ENCODE measurements around the gene SLC35F5. TPM values are rescaled to one million over a fixed set of nuclear protein-coding genes. Genes with fewer than 3 reads are reported as not detected.

SLC35F5 gene
- total RNA-seq, 1 experiment from 2014 or later = 160 TPM

DNA sequence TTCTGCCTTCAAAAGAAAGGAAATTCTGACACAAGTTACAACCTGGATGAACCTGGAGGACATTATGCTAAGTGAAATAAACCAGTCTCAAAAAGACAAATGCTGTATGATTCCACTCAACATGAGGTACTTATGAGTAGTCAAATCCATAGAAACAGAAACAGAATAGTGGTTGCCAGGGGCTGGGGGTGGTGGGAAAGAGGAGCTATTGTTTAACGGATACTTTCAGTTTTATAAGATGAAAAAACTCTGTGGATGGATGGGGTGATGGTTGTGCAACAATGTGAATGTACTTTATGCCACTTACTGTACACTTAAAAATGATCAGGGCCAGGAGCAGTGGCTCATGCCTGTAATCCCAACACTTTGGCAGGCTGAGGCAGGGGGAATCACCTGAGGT is 15.4 kb downstream of the SLC35F5 start:
- Histone ChIP-seq H3K36me3 (ENCODE audit: insufficient read depth, low read length) (peaks cover 79% of the 10 kb centered on the region), H3K4me1 (ENCODE audit: low read length) (no peaks in the 10 kb centered on the region), H3K4me3 (ENCODE audit: low read length) (no peak overlapping the region), H3K27ac (ENCODE audit: low read length) (no peak overlapping the region), H3K9me3 (ENCODE audit: low read length) (no peaks in the 10 kb centered on the region), H3K9me2 (replicated peaks; ENCODE audit: insufficient read depth, low read length) (no peaks in the 10 kb centered on the region), H4K20me1 (ENCODE audit: insufficient read depth, low read depth, low read length) (no peaks in the 10 kb centered on the region), H3K27me3 (ENCODE audit: low read length) (no peaks in the 10 kb centered on the region), H3K4me2 (ENCODE audit: low read depth, low read length, poor library complexity, severe bottlenecking) (no peak overlapping the region), H2AFZ (ENCODE audit: low read length) (no peak overlapping the region), H3K79me2 (ENCODE audit: low read length) (peaks cover 23% of the 10 kb centered on the region), H3K9ac (ENCODE audit: low read length) (no peak overlapping the region)
- DNase-seq = no peak

DNA sequence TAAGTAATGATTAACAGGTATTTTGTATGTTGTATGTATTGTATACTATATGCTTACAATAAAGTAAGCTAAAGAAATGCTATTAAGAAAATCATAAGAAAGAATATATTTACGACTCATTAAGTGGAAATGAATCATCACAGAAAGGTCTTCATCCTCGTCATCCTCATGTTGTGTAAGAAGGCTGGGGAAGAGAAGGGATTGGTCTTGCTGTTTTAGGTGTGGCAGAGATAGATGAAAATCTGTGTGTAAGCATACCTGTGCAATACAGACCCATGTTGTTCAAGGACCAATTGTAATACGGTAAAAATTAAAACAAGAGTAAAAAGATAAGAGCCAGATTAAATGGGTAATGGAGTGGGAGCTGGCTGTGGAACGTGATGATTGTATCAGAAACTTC is 16.6 kb downstream of the SLC35F5 start:
- no peak overlapping the region for H3K27ac ChIP-seq (ENCODE audit: low read length)
- H4K20me1 ChIP-seq (ENCODE audit: insufficient read depth, low read depth, low read length) = no peaks in the 10 kb centered on the region
- H3K27me3 ChIP-seq (ENCODE audit: low read length) = no peaks in the 10 kb centered on the region
- H3K4me2 ChIP-seq (ENCODE audit: low read depth, low read length, poor library complexity, severe bottlenecking) = no peak overlapping the region
- H3K79me2 ChIP-seq (ENCODE audit: low read length) = peaks cover 24% of the 10 kb centered on the region
- H2AFZ ChIP-seq (ENCODE audit: low read length) = no peak overlapping the region
- no peaks in the 10 kb centered on the region for H3K9me2 ChIP-seq (replicated peaks; ENCODE audit: insufficient read depth, low read length)
- no peak overlapping the region for H3K9ac ChIP-seq (ENCODE audit: low read length)
- H3K4me3 ChIP-seq (ENCODE audit: low read length) = no peak overlapping the region
- H3K36me3 ChIP-seq (ENCODE audit: insufficient read depth, low read length) = peaks cover 75% of the 10 kb centered on the region
- H3K9me3 ChIP-seq (ENCODE audit: low read length) = no peaks in the 10 kb centered on the region
- no peak for DNase-seq
- peaks cover 4% of the 10 kb centered on the region; the same call in 1 of the 2 replicates for H3K4me1 ChIP-seq (ENCODE audit: low read length)

- H3K4me3 ChIP-seq (ENCODE audit: low read length) = no peak overlapping the region
- H3K79me2 ChIP-seq (ENCODE audit: low read length) = peaks cover 19% of the 10 kb centered on the region; the same call in 1 of the 2 replicates
- no peaks in the 10 kb centered on the region for H3K27me3 ChIP-seq (ENCODE audit: low read length)
- H3K9me2 ChIP-seq (replicated peaks; ENCODE audit: insufficient read depth, low read length) = no peaks in the 10 kb centered on the region
- H2AFZ ChIP-seq (ENCODE audit: low read length) = no peak overlapping the region
- no peaks in the 10 kb centered on the region for H3K9me3 ChIP-seq (ENCODE audit: low read length)
- no peak overlapping the region for H3K27ac ChIP-seq (ENCODE audit: low read length)
- H3K4me2 ChIP-seq (ENCODE audit: low read depth, low read length, poor library complexity, severe bottlenecking) = no peak overlapping the region
- H3K4me1 ChIP-seq (ENCODE audit: low read length) = peaks cover 12% of the 10 kb centered on the region
- no peak overlapping the region for H3K9ac ChIP-seq (ENCODE audit: low read length)
- H3K36me3 ChIP-seq (ENCODE audit: insufficient read depth, low read length) = peaks cover 79% of the 10 kb centered on the region
- no peak for DNase-seq
- H4K20me1 ChIP-seq (ENCODE audit: insufficient read depth, low read depth, low read length) = no peaks in the 10 kb centered on the region
These were observed 22.3 kb downstream of the SLC35F5 start for GRCh38 chr2:113734185-113734584.

- Histone ChIP-seq H3K9me2 (replicated peaks; ENCODE audit: insufficient read depth, low read length) (no peaks in the 10 kb centered on the region), H3K36me3 (ENCODE audit: insufficient read depth, low read length) (peaks cover 45% of the 10 kb centered on the region), H3K4me1 (ENCODE audit: low read length) (no peaks in the 10 kb centered on the region), H3K27me3 (ENCODE audit: low read length) (no peaks in the 10 kb centered on the region), H3K9me3 (ENCODE audit: low read length) (no peaks in the 10 kb centered on the region), H2AFZ (ENCODE audit: low read length) (no peak overlapping the region), H3K79me2 (ENCODE audit: low read length) (peaks cover 12% of the 10 kb centered on the region; the same call in 1 of the 2 replicates), H3K9ac (ENCODE audit: low read length) (no peak overlapping the region), H3K4me2 (ENCODE audit: low read depth, low read length, poor library complexity, severe bottlenecking) (no peak overlapping the region), H3K4me3 (ENCODE audit: low read length) (no peak overlapping the region), H3K27ac (ENCODE audit: low read length) (no peak overlapping the region), H4K20me1 (ENCODE audit: insufficient read depth, low read depth, low read length) (no peaks in the 10 kb centered on the region)
- DNase-seq = no peak
These were observed 32.4 kb downstream of the SLC35F5 start for GRCh38 chr2:113724010-113724409.

DNA sequence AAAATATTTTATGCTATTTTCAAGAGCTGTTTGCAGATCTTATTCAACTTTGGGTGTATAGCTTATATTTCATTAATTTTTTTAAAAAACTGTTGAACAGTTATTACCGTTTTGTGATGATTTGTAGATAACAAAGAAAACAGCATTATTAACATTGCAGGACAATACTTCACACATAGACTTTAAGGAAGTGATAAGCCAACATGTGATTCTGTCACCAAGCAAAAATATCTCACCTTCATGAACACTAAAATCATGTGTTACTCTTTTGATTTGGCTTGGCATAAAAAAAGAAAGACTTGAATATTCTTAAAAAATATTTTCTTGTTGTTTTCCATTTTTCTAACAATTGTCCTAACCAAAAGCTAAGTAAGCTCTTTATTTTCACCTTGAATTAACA is 33.0 kb downstream of the SLC35F5 start:
- Histone ChIP-seq H3K4me1 (ENCODE audit: low read length) (no peaks in the 10 kb centered on the region), H2AFZ (ENCODE audit: low read length) (no peak overlapping the region), H3K4me2 (ENCODE audit: low read depth, low read length, poor library complexity, severe bottlenecking) (no peak overlapping the region), H3K9me3 (ENCODE audit: low read length) (no peaks in the 10 kb centered on the region), H3K9me2 (replicated peaks; ENCODE audit: insufficient read depth, low read length) (no peaks in the 10 kb centered on the region), H3K79me2 (ENCODE audit: low read length) (peaks cover 12% of the 10 kb centered on the region; the same call in 1 of the 2 replicates), H3K27ac (ENCODE audit: low read length) (no peak overlapping the region), H3K9ac (ENCODE audit: low read length) (no peak overlapping the region), H3K27me3 (ENCODE audit: low read length) (no peaks in the 10 kb centered on the region), H4K20me1 (ENCODE audit: insufficient read depth, low read depth, low read length) (no peaks in the 10 kb centered on the region), H3K4me3 (ENCODE audit: low read length) (no peak overlapping the region), H3K36me3 (ENCODE audit: insufficient read depth, low read length) (peaks cover 42% of the 10 kb centered on the region; the same call in 1 of the 2 replicates)
- no peak for DNase-seq

GRCh38 chr2:113720167-113720566 is 36.3 kb downstream of the SLC35F5 start:
- no peaks in the 10 kb centered on the region for H3K9me2 ChIP-seq (replicated peaks; ENCODE audit: insufficient read depth, low read length)
- H3K4me1 ChIP-seq (ENCODE audit: low read length) = no peaks in the 10 kb centered on the region
- H3K27me3 ChIP-seq (ENCODE audit: low read length) = no peaks in the 10 kb centered on the region
- H3K36me3 ChIP-seq (ENCODE audit: insufficient read depth, low read length) = peaks cover 66% of the 10 kb centered on the region
- H3K27ac ChIP-seq (ENCODE audit: low read length) = no peak overlapping the region
- no peak for DNase-seq
- H3K4me2 ChIP-seq (ENCODE audit: low read depth, low read length, poor library complexity, severe bottlenecking) = no peak overlapping the region
- no peaks in the 10 kb centered on the region for H4K20me1 ChIP-seq (ENCODE audit: insufficient read depth, low read depth, low read length)
- no peaks in the 10 kb centered on the region for H3K9me3 ChIP-seq (ENCODE audit: low read length)
- no peak overlapping the region for H3K4me3 ChIP-seq (ENCODE audit: low read length)
- peaks cover 8% of the 10 kb centered on the region; the same call in 1 of the 2 replicates for H3K79me2 ChIP-seq (ENCODE audit: low read length)
- no peak overlapping the region for H2AFZ ChIP-seq (ENCODE audit: low read length)
- H3K9ac ChIP-seq (ENCODE audit: low read length) = no peak overlapping the region

- Histone ChIP-seq H3K4me3 (ENCODE audit: low read length) (no peak overlapping the region), H3K9ac (ENCODE audit: low read length) (no peak overlapping the region), H3K9me2 (replicated peaks; ENCODE audit: insufficient read depth, low read length) (no peaks in the 10 kb centered on the region), H3K27me3 (ENCODE audit: low read length) (no peaks in the 10 kb centered on the region), H4K20me1 (ENCODE audit: insufficient read depth, low read depth, low read length) (no peaks in the 10 kb centered on the region), H3K9me3 (ENCODE audit: low read length) (no peaks in the 10 kb centered on the region), H3K36me3 (ENCODE audit: insufficient read depth, low read length) (peaks cover 65% of the 10 kb centered on the region), H3K79me2 (ENCODE audit: low read length) (peaks cover 4% of the 10 kb centered on the region; the same call in 1 of the 2 replicates), H2AFZ (ENCODE audit: low read length) (no peak overlapping the region), H3K4me2 (ENCODE audit: low read depth, low read length, poor library complexity, severe bottlenecking) (no peak overlapping the region), H3K4me1 (ENCODE audit: low read length) (peaks cover 7% of the 10 kb centered on the region), H3K27ac (ENCODE audit: low read length) (no peak overlapping the region)
- no peak for DNase-seq
These were observed 40.2 kb downstream of the SLC35F5 start for GRCh38 chr2:113716291-113716690.

GRCh38 chr2:113712941-113713340 is 43.5 kb downstream of the SLC35F5 start:
- H3K27ac ChIP-seq (ENCODE audit: low read length) = no peak overlapping the region
- no peaks in the 10 kb centered on the region for H3K9me3 ChIP-seq (ENCODE audit: low read length)
- DNase-seq = no peak
- no peak overlapping the region for H3K4me2 ChIP-seq (ENCODE audit: low read depth, low read length, poor library complexity, severe bottlenecking)
- no peaks in the 10 kb centered on the region; the same call in 1 of the 2 replicates for H3K79me2 ChIP-seq (ENCODE audit: low read length)
- H3K4me1 ChIP-seq (ENCODE audit: low read length) = peaks cover 8% of the 10 kb centered on the region
- no peaks in the 10 kb centered on the region for H4K20me1 ChIP-seq (ENCODE audit: insufficient read depth, low read depth, low read length)
- peaks cover 54% of the 10 kb centered on the region for H3K36me3 ChIP-seq (ENCODE audit: insufficient read depth, low read length)
- H3K9me2 ChIP-seq (replicated peaks; ENCODE audit: insufficient read depth, low read length) = no peaks in the 10 kb centered on the region
- no peak overlapping the region for H3K4me3 ChIP-seq (ENCODE audit: low read length)
- no peaks in the 10 kb centered on the region for H3K27me3 ChIP-seq (ENCODE audit: low read length)
- H2AFZ ChIP-seq (ENCODE audit: low read length) = no peak overlapping the region
- H3K9ac ChIP-seq (ENCODE audit: low read length) = no peak overlapping the region

DNA sequence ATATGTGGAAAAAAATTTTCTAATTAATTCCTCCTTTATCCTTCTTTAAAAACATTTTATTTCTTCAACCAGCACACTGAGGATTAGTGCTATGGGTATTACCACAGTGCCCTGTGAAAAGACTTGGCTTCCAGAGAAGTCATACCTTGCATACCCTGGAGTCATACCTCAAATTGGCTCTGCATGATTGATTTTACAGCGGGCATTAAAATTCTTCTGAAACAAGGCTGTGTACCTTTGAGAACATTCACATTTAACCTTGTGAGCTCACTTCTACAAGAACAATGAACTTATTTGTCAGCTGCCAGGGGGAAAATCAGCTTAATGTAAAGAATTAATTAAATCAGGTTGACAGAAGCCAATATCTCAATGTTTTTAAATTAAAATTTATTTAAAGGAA is 44.6 kb downstream of the SLC35F5 start:
- H3K9me3 ChIP-seq (ENCODE audit: low read length) = no peaks in the 10 kb centered on the region
- H3K4me3 ChIP-seq (ENCODE audit: low read length) = no peak overlapping the region
- H2AFZ ChIP-seq (ENCODE audit: low read length) = no peak overlapping the region
- no peaks in the 10 kb centered on the region for H3K27me3 ChIP-seq (ENCODE audit: low read length)
- DNase-seq = no peak
- H3K9me2 ChIP-seq (replicated peaks; ENCODE audit: insufficient read depth, low read length) = no peaks in the 10 kb centered on the region
- no peak overlapping the region for H3K27ac ChIP-seq (ENCODE audit: low read length)
- H3K4me1 ChIP-seq (ENCODE audit: low read length) = peaks cover 19% of the 10 kb centered on the region
- H3K9ac ChIP-seq (ENCODE audit: low read length) = no peak overlapping the region
- H3K36me3 ChIP-seq (ENCODE audit: insufficient read depth, low read length) = peaks cover 44% of the 10 kb centered on the region
- no peaks in the 10 kb centered on the region; the same call in 1 of the 2 replicates for H3K79me2 ChIP-seq (ENCODE audit: low read length)
- no peaks in the 10 kb centered on the region for H4K20me1 ChIP-seq (ENCODE audit: insufficient read depth, low read depth, low read length)
- H3K4me2 ChIP-seq (ENCODE audit: low read depth, low read length, poor library complexity, severe bottlenecking) = no peak overlapping the region
